BLaER1 treated with 17β-estradiol and CSF1 and Interleukin-3, amounts not matched to agents 10 nM and 100 nM (cell line): ENCODE results near the gene RUNX1.
A peak's percentile ranks its signal among the peaks of the same experiment; 100 is the strongest.

Experiments used
- H3K27ac ChIP-seq, 11 experiments: shearing (Covaris generic); formaldehyde crosslinking; 2 replicates each; pipeline ENCODE4 v1.8.1; 2022
- H3K27me3 ChIP-seq, 11 experiments: shearing (Covaris generic); formaldehyde crosslinking; 2 replicates each; pipeline ENCODE4 v1.8.1; 2022
- H3K36me3 ChIP-seq, 11 experiments: shearing (Covaris generic); formaldehyde crosslinking; 2 replicates each; pipeline ENCODE4 v1.8.1; 2022
- H3K4me1 ChIP-seq, 10 experiments: shearing (Covaris generic); formaldehyde crosslinking; 2 replicates each; pipeline ENCODE4 v1.8.1; 2022
- H3K4me2 ChIP-seq, 11 experiments: shearing (Covaris generic); formaldehyde crosslinking; 2 replicates each; pipeline ENCODE4 v1.8.1; 2022
- H3K4me3 ChIP-seq, 10 experiments: shearing (Covaris generic); formaldehyde crosslinking; 2 replicates each; pipeline ENCODE4 v1.8.1; 2022
- H3K9ac ChIP-seq, 11 experiments: shearing (Covaris generic); formaldehyde crosslinking; 2 replicates each; pipeline ENCODE4 v1.8.1; 2022
- H3K9me3 ChIP-seq, 11 experiments: shearing (Covaris generic); formaldehyde crosslinking; replicated peaks in 1 of 11; 2 replicates each; pipeline ENCODE4 v1.8.1; 2022
- H4K20me1 ChIP-seq, 11 experiments: shearing (Covaris generic); formaldehyde crosslinking; 2 replicates each; pipeline ENCODE4 v1.8.1; 2022
- Cebpa-rat ChIP-seq, 11 experiments: shearing (Covaris generic); IDR thresholded peaks; 2 replicates each; pipeline ENCODE4 v1.8.1; 2022

The RUNX1 gene

DNA sequence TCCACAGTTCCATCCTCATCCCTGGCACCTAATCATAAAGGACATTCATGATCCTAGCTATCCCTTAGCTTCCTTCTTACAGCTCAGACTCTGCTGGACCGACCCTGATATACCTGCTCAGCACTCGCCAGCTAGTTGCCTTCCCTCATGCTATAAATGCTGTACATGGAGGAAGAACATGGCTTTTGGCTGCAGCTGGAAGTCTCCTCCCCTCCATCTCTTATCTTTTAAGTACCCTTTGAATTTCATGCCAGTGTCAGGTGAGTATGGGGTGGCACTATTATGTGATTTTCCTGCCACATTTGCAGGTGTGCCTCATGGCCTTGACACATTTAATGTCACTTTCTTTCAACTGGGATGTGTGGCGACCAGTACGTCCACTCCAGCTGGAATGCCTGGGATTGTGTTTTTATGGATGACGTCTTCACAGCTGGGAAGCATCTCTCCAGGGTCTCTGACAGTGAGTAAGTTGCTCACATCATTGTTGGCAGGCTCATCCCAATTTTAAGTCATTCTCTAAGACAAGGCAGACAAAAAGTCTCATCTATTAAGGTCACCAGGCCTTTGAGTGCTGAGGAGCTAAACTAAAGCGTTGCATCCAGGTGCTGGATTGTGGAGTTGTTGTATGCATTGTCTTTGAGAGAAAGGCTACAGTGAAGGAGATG is 43.4 kb downstream of the RUNX1 start:
- H3K9ac ChIP-seq = no peak overlapping the region
- no peaks in the 10 kb centered on the region; a peak in 1 of 22 replicates for H3K9me3 ChIP-seq
- no peak overlapping the region for H3K4me3 ChIP-seq
- peaks cover 0 to 75% (median 11%) of the 10 kb centered on the region in 11 experiments; a peak in 8 of 22 replicates for H4K20me1 ChIP-seq
- H3K4me2 ChIP-seq = peak overlapping the region in 1 of 11 experiments; percentile 5; a peak in 1 of 22 replicates
- H3K27me3 ChIP-seq = no peaks in the 10 kb centered on the region
- peaks cover 0 to 80% (median 59%) of the 10 kb centered on the region in 10 experiments; a peak in 19 of 20 replicates for H3K4me1 ChIP-seq
- 0 out of 22 replicates have a peak overlapping the region, but pooled peaks of 1 of the 11 experiments have one; percentile 81 for H3K27ac ChIP-seq
- peaks cover 0 to 96% (median 82%) of the 10 kb centered on the region in 11 experiments; a peak in 20 of 22 replicates for H3K36me3 ChIP-seq
- no peak for TF ChIP-seq Cebpa-rat (IDR thresholded peaks at IDR 0.05)

DNA sequence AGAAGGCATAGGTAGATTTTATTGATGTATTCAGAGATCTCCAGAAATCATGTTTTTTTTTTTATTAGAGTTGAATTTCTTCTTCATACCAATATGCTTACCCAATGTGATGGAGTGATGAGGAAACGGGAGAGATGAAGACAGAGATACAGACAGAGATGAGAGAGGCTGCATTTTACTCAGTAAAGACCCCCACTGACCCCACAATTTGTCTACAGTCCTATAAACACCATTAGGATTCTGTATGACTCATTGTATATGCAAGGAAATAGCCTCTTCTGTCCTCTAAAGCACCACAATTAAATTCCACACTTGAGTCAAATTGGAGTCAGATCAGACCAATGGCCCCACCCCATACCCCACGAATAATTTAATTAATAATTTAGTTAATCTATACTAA is 44.0 kb downstream of the RUNX1 start:
- Histone ChIP-seq H3K9ac (no peak overlapping the region), H3K9me3 (no peaks in the 10 kb centered on the region; a peak in 1 of 22 replicates), H3K27me3 (no peaks in the 10 kb centered on the region), H3K4me3 (no peak overlapping the region), H3K36me3 (peaks cover 0 to 96% (median 78%) of the 10 kb centered on the region in 11 experiments; a peak in 20 of 22 replicates), H3K4me2 (peak overlapping the region in 1 of 11 experiments; percentile 19; a peak in 1 of 22 replicates), H4K20me1 (peaks cover 0 to 81% (median 10%) of the 10 kb centered on the region in 11 experiments; a peak in 8 of 22 replicates), H3K4me1 (peaks cover 0 to 78% (median 58%) of the 10 kb centered on the region in 10 experiments; a peak in 19 of 20 replicates), H3K27ac (peak overlapping the region in 2 of 11 experiments; percentile 8 to 17; a peak in 1 of 22 replicates)
- TF ChIP-seq Cebpa-rat (IDR thresholded peaks at IDR 0.05) = no peak

GRCh38 chr21:35004314-35004713 is 44.8 kb downstream of the RUNX1 start:
- Histone ChIP-seq H3K4me1 (peaks cover 6 to 78% (median 58%) of the 10 kb centered on the region in 10 experiments), H3K4me3 (no peak overlapping the region), H3K4me2 (peak overlapping the region in 4 of 11 experiments; percentile 4 to 62 (median 14); a peak in 4 of 22 replicates), H3K27me3 (no peaks in the 10 kb centered on the region), H3K27ac (peak overlapping the region in 5 of 11 experiments; percentile 5 to 29 (median 11); a peak in 5 of 22 replicates), H3K9me3 (no peaks in the 10 kb centered on the region; a peak in 1 of 22 replicates), H3K36me3 (peaks cover 0 to 96% (median 76%) of the 10 kb centered on the region in 11 experiments; a peak in 20 of 22 replicates), H3K9ac (no peak overlapping the region), H4K20me1 (peaks cover 0 to 86% (median 13%) of the 10 kb centered on the region in 11 experiments; a peak in 9 of 22 replicates)
- no peak for TF ChIP-seq Cebpa-rat (IDR thresholded peaks at IDR 0.05)

DNA sequence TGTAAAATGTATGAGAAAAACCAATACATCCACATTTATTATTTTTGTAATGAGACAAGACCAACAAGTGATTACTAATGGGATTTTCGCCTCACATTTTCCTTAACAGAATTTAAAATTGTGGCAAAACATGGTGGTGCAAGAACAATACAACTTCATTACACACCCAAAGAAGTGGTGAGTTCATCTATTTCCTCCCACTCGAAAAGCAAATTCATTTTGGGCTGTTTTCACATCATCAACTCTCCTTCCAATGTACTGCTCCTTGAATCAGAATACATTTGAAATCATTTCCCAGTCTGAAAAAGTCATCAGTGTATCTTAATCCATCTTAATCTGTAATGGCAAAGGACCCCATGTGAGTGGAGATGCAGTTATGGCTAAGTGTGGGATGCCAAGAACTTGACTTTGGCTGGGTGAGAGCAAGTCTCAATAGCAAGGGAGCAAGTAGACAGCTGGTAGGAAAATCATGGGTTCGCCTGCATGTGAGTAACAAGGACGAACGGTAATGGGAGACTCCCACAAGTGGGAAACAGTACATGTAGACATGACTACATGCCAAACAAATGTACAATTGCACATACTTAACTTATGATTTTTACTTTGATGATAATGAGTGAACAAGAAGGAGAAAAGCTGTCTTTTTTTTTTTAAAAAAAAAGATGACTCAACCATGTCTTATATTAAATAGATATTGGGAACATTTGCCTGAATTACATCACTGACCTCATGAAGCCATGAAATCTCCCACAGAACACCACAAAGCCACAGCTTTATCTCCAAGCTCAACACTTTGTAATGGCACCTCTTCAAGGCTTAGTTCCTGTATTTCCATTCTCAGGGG is 46.0 kb downstream of the RUNX1 start:
- no peak overlapping the region for H3K4me3 ChIP-seq
- no peak overlapping the region for H3K9ac ChIP-seq
- H4K20me1 ChIP-seq = peaks cover 0 to 86% (median 17%) of the 10 kb centered on the region in 11 experiments; a peak in 10 of 22 replicates
- H3K4me1 ChIP-seq = peaks cover 12 to 78% (median 62%) of the 10 kb centered on the region in 10 experiments
- no peak for TF ChIP-seq Cebpa-rat (IDR thresholded peaks at IDR 0.05)
- H3K9me3 ChIP-seq = no peaks in the 10 kb centered on the region; a peak in 1 of 22 replicates
- H3K36me3 ChIP-seq = peaks cover 0 to 96% (median 71%) of the 10 kb centered on the region in 11 experiments; a peak in 20 of 22 replicates
- H3K4me2 ChIP-seq = peak overlapping the region in 8 of 11 experiments; percentile 4 to 62 (median 20); a peak in 13 of 22 replicates
- no peaks in the 10 kb centered on the region for H3K27me3 ChIP-seq
- H3K27ac ChIP-seq = peak overlapping the region in 5 of 11 experiments; percentile 5 to 38 (median 13); a peak in 6 of 22 replicates

DNA sequence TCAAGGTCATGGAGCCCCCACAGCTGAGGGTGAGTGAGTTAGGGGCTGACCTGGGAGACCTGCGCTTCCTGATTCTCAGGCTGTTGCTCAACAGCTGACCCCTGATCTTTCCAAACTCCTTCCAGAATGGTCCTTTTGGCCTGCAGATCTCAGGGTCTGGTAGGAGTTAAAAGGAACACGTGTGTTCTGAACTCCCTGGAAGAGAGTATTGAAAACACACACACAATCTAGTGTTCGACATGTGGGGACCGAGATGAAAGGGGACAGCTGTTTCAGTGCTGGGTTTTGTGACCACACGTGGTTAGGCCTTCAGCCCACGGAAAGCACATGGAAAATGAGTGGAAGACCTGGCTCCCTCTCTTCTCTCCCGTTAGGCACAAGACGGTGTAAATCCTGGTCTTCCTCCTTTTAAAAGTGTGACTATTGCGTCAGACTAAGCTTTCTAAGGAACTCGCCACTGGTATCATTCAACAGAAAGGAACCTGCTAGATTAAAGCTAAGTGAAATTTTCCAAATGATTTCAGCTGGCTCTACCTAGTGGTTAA is 49.6 kb downstream of the RUNX1 start:
- peaks cover 0 to 87% (median 44%) of the 10 kb centered on the region in 11 experiments; a peak in 14 of 22 replicates for H4K20me1 ChIP-seq
- peak overlapping the region in 9 of 11 experiments; percentile 9 to 62 (median 47); a peak in 16 of 22 replicates for H3K27ac ChIP-seq
- H3K4me2 ChIP-seq = peak overlapping the region; percentile 18 to 64 (median 29)

DNA sequence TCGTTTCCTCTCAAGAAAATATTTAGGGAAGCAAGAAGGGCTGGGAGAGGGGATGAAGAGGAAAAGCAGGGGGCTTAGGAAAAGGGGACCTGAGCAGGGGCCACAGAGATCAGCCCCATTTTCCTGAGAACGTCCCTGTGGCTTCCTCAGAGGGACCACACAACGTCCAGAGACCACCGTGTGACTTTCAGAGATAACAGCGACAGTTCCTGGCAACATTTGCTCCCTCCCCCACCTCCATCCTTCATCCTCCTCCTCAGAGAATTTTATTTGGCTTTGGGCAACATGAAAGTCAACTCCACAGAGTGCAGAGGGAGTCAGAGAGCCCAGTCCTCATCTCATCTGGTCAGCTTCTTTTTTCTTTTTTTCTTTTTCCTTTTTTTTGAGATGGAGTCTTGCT is 50.9 kb downstream of the RUNX1 start:
- Histone ChIP-seq H3K9me3 (no peaks in the 10 kb centered on the region), H3K27me3 (no peaks in the 10 kb centered on the region), H3K27ac (peak overlapping the region in 6 of 11 experiments; percentile 2 to 62 (median 51); a peak in 9 of 22 replicates), H3K36me3 (peaks cover 0 to 94% (median 47%) of the 10 kb centered on the region in 11 experiments; a peak in 15 of 22 replicates), H4K20me1 (peaks cover 0 to 91% (median 52%) of the 10 kb centered on the region in 11 experiments; a peak in 18 of 22 replicates), H3K4me2 (peak overlapping the region; percentile 18 to 66 (median 30); a peak in 18 of 22 replicates), H3K4me1 (peaks cover 44 to 79% (median 73%) of the 10 kb centered on the region in 10 experiments), H3K4me3 (no peak overlapping the region), H3K9ac (no peak overlapping the region)
- TF ChIP-seq Cebpa-rat (IDR thresholded peaks at IDR 0.05) = no peak

More for the DNA sequence above, 49.6 kb downstream of the RUNX1 start:
- Histone ChIP-seq H3K4me1 (peaks cover 41 to 81% (median 74%) of the 10 kb centered on the region in 10 experiments), H3K9ac (0 out of 22 replicates have a peak overlapping the region, but pooled peaks of 2 of the 11 experiments have one; percentile 15 to 22), H3K4me3 (no peak overlapping the region), H3K36me3 (peaks cover 0 to 96% (median 47%) of the 10 kb centered on the region in 11 experiments; a peak in 17 of 22 replicates), H3K9me3 (no peaks in the 10 kb centered on the region), H3K27me3 (no peaks in the 10 kb centered on the region)
- peak in 3 of 11 experiments; percentile 7 to 38 (median 19); a peak in 3 of 22 replicates for TF ChIP-seq Cebpa-rat (IDR thresholded peaks at IDR 0.05)

DNA sequence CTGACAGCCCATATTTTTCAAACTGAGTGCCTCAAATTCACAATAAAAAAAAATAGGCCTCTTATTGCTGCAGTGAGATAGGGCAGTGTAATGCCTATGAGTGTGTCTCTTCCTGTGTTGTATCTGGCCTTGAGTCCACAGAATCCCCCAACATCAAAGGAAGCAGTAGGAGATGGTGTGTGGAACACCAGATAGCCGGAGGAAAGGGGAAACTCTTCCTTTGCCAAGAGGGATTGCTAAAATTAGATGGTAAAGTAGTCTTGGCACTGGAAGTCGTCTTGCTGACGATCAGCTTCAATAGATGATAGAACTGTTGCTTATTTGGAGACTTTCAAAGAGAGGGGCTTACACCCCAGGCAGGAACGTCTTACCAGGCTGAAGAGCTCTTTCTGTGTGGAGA is 51.8 kb downstream of the RUNX1 start:
- no peaks in the 10 kb centered on the region for H3K27me3 ChIP-seq
- H3K4me1 ChIP-seq = peaks cover 44 to 86% (median 78%) of the 10 kb centered on the region in 10 experiments
- H3K4me3 ChIP-seq = no peak overlapping the region

More for the DNA sequence above, 51.8 kb downstream of the RUNX1 start:
- Histone ChIP-seq H3K9ac (no peak overlapping the region), H3K27ac (peak overlapping the region in 3 of 11 experiments; percentile 9 to 55 (median 20); a peak in 4 of 22 replicates), H3K36me3 (peaks cover 0 to 94% (median 55%) of the 10 kb centered on the region in 11 experiments; a peak in 15 of 22 replicates), H4K20me1 (peaks cover 6 to 95% (median 56%) of the 10 kb centered on the region in 11 experiments; a peak in 18 of 22 replicates), H3K4me2 (peak overlapping the region; percentile 18 to 66 (median 30); a peak in 18 of 22 replicates), H3K9me3 (no peaks in the 10 kb centered on the region)
- TF ChIP-seq Cebpa-rat (IDR thresholded peaks at IDR 0.05) = no peak
